ENCODE results near the gene PRKG2.

Gene PRKG2

DNA sequence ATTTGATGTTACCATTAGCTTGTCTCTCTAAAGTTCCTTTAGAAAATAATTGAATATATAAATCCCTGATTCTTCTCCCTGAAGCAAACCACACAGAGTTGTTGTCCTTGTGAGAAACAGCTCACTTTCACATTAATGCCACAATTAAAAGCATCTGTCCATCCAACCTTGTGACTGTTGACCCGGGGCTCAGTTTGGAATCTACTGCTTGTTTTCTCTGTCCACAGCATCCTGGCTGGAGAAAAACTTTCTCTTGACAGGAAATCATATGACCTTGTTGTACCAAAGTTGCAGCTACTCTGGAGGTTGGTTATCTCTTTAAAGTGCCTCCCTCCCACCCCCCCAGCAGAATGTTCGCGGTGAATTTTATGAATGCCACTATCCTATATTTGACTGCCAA, 3.1 kb downstream of the PRKG2 start:
- FAIRE-seq (no peak), DNase-seq (ENCODE audit: insufficient read length) (no peak)
- TF ChIP-seq POLR2AphosphoS5 (IDR thresholded peaks at IDR 0.05; ENCODE audit: low read depth, low read length): no peak
- no peak for TF ChIP-seq POLR2A (IDR thresholded peaks at IDR 0.05; ENCODE audit: low read depth, low read length)
- no peak for TF ChIP-seq TAF1 (IDR thresholded peaks at IDR 0.05; ENCODE audit: borderline replicate concordance, low read depth, low read length)

DNA sequence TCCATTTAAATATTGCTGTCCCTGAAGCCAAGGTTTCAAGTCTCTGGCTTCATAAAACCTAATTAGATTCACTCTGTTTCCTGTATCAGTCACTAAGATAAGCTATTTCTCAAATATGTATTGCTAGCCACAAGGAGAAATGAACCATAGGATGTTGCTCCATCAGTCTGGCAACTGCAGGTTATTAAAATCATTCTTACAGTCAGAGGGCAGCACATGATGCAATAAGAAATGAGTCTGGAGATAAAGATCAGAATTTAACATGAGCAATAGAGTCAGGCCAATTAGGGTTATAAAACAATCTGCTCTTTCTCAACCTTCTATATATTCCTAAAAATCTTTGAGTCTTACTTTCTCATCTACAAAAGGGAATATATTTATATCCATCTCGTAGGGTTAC, 7.2 kb downstream of the PRKG2 start:
- FAIRE-seq (no peak), DNase-seq (ENCODE audit: insufficient read length) (no peak)
- no peak for TF ChIP-seq POLR2AphosphoS5 (IDR thresholded peaks at IDR 0.05; ENCODE audit: low read depth, low read length)
- no peak for TF ChIP-seq TAF1 (IDR thresholded peaks at IDR 0.05; ENCODE audit: borderline replicate concordance, low read depth, low read length)
- no peak for TF ChIP-seq POLR2A (IDR thresholded peaks at IDR 0.05; ENCODE audit: low read depth, low read length)

- TF ChIP-seq POLR2AphosphoS5 (IDR thresholded peaks at IDR 0.05; ENCODE audit: low read depth, low read length) (no peak), POLR2A (IDR thresholded peaks at IDR 0.05; ENCODE audit: low read depth, low read length) (no peak), TAF1 (IDR thresholded peaks at IDR 0.05; ENCODE audit: borderline replicate concordance, low read depth, low read length) (no peak)
- DNase-seq (ENCODE audit: insufficient read length): no peak
- no peak for FAIRE-seq
Observed at GRCh38 chr4:81205302-81205701, 9.7 kb downstream of the PRKG2 start.

DNA sequence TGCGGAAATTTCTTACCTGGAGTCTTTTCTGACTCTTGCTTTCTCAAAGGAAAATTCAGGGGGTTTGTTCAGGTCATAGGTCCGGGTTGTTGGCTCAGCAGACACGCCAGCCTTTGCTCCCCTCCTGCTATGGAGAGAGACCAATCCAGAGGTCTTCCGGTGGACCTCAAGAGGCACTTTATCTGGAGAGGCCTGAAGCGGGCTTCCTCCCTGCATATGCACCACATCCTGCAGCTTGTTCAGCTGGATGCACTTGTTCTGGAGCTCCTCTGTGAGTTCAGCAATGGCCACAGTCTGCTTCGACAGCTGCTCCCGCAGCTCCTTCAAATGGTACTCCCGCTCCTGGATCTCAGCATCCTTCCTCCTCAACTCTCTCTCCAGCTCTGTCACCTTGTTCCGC, 10.5 kb downstream of the PRKG2 start:
- no peak for TF ChIP-seq TAF1 (IDR thresholded peaks at IDR 0.05; ENCODE audit: borderline replicate concordance, low read depth, low read length)
- TF ChIP-seq POLR2A (IDR thresholded peaks at IDR 0.05; ENCODE audit: low read depth, low read length): no peak
- TF ChIP-seq POLR2AphosphoS5 (IDR thresholded peaks at IDR 0.05; ENCODE audit: low read depth, low read length): no peak

DNA sequence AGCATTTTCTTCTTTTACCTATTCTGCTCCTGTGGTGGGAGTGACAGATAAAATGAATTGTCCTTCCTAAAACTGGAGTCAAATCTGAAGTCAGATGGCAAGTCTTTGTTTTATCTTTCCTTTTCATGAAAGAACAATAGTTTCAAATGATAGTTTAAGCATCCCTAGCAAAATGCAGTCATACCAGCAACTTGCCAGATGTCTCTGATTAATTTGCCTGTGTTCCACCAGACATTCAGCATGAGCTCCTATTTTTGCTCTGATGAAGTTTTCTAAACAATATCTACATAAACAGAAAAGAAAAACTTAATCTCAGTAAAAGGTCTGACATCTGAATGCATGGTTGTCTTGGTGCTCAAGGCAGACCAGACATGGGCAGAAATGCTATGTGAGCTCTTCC, 15.2 kb downstream of the PRKG2 start:
- TF ChIP-seq POLR2A (IDR thresholded peaks at IDR 0.05; ENCODE audit: low read depth, low read length) (no peak), POLR2AphosphoS5 (IDR thresholded peaks at IDR 0.05; ENCODE audit: low read depth, low read length) (no peak), TAF1 (IDR thresholded peaks at IDR 0.05; ENCODE audit: borderline replicate concordance, low read depth, low read length) (no peak)
- FAIRE-seq (no peak), DNase-seq (ENCODE audit: insufficient read length) (no peak)

More for the DNA sequence above, 10.5 kb downstream of the PRKG2 start:
- DNase-seq (ENCODE audit: insufficient read length) (no peak), FAIRE-seq (no peak)

DNA sequence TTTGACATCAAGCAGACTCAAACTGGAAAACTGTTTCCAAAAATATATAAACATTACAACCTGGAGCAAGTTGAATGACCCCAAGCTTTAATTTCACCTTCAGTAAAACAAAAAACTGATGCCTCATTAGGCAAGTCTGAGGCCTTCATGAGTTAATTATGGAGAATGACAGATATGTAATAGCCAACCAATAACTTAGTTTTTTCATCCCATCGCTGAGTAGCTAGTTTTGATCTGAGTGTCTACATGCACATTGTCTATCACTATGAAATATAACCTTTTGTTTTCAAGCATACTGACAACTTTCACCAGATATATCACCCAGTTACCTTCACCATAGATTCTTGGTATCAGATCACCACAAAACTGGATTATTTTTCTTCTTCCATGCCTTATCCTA, 16.4 kb downstream of the PRKG2 start:
- FAIRE-seq (no peak), DNase-seq (ENCODE audit: insufficient read length) (no peak)
- no peak for TF ChIP-seq POLR2AphosphoS5 (IDR thresholded peaks at IDR 0.05; ENCODE audit: low read depth, low read length)
- no peak for TF ChIP-seq TAF1 (IDR thresholded peaks at IDR 0.05; ENCODE audit: borderline replicate concordance, low read depth, low read length)
- no peak for TF ChIP-seq POLR2A (IDR thresholded peaks at IDR 0.05; ENCODE audit: low read depth, low read length)

- FAIRE-seq (no peak), DNase-seq (ENCODE audit: insufficient read length) (no peak)
- TF ChIP-seq POLR2AphosphoS5 (IDR thresholded peaks at IDR 0.05; ENCODE audit: low read depth, low read length): no peak
- TF ChIP-seq POLR2A (IDR thresholded peaks at IDR 0.05; ENCODE audit: low read depth, low read length): no peak
- TF ChIP-seq TAF1 (IDR thresholded peaks at IDR 0.05; ENCODE audit: borderline replicate concordance, low read depth, low read length): no peak
Observed at GRCh38 chr4:81197864-81198524, 17.0 kb downstream of the PRKG2 start.

DNA sequence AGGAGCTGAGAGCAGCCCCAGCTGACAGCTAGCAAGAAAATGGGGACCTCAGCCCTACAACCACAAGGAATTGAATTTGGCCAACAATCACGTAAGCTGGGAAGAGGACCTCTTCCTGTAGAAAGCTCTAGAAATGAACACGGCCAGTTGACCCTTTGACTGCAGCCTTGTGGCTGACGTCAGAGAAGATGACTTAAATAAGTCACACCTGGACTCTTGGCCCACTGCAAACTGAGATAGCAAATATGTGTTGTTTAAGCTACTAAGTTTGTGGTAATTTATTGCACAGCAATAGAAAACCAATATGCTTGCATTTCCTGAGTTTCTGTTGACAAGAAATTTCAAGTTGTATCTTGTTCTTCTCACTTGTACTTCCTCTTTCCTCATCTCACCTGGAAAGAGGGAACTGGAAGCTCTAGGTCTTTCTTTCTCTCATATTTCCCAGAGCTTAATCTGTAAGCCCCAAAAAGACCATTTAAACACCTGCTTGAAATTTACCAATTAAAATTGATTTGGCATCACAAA, 18.8 kb downstream of the PRKG2 start:
- DNase-seq (ENCODE audit: insufficient read length): no peak
- no peak for FAIRE-seq
- no peak for TF ChIP-seq POLR2AphosphoS5 (IDR thresholded peaks at IDR 0.05; ENCODE audit: low read depth, low read length)
- TF ChIP-seq POLR2A (IDR thresholded peaks at IDR 0.05; ENCODE audit: low read depth, low read length): no peak
- TF ChIP-seq TAF1 (IDR thresholded peaks at IDR 0.05; ENCODE audit: borderline replicate concordance, low read depth, low read length): no peak

- FAIRE-seq (no peak), DNase-seq (ENCODE audit: insufficient read length) (no peak)
- TF ChIP-seq POLR2AphosphoS5 (IDR thresholded peaks at IDR 0.05; ENCODE audit: low read depth, low read length) (no peak), TAF1 (IDR thresholded peaks at IDR 0.05; ENCODE audit: borderline replicate concordance, low read depth, low read length) (no peak), POLR2A (IDR thresholded peaks at IDR 0.05; ENCODE audit: low read depth, low read length) (no peak)
Observed at GRCh38 chr4:81195475-81195874, 19.5 kb downstream of the PRKG2 start.

DNA sequence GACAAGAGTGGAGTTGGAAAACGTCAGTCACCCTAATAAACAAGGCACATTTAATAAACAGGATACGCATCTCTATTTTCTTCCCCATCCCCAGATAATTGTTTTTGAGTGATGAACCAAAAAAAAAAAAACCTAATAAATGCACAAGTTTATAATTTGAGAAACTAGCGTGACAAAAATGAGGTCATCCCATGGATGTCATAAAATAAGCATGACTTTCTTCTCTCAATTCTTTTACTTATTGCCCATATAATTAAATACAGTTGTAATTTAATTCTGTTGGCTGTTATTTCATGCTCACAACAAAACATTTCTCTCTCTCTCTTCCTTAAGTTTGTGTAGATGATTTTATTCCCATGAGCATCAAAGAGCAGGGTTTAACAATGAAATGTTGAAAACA, 20.7 kb downstream of the PRKG2 start:
- TF ChIP-seq POLR2AphosphoS5 (IDR thresholded peaks at IDR 0.05; ENCODE audit: low read depth, low read length) (no peak), POLR2A (IDR thresholded peaks at IDR 0.05; ENCODE audit: low read depth, low read length) (no peak), TAF1 (IDR thresholded peaks at IDR 0.05; ENCODE audit: borderline replicate concordance, low read depth, low read length) (no peak)
- DNase-seq (ENCODE audit: insufficient read length): no peak
- FAIRE-seq: no peak

DNA sequence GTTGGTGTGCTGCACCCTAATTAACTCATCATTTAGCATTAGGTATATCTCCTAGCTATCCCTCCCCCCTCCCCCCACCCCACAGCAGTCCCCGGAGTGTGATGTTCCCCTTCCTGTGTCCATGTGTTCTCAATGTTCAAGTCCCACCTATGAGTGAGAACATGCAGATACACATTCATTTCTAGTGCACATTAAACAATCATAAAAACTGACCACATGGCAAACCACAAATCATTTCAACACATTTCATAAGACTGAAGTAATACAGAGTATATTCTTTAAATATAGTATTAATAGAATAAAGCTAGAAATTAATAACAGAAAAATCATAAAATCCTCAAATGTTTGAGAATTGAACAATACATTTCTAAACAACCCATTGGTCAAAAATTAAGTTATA, 34.1 kb downstream of the PRKG2 start:
- no peak for DNase-seq (ENCODE audit: insufficient read length)
- no peak for TF ChIP-seq POLR2A (IDR thresholded peaks at IDR 0.05; ENCODE audit: low read depth, low read length)
- FAIRE-seq: no peak

- DNase-seq (ENCODE audit: insufficient read length) (no peak), FAIRE-seq (no peak)
- no peak for TF ChIP-seq POLR2A (IDR thresholded peaks at IDR 0.05; ENCODE audit: low read depth, low read length)
- no peak for TF ChIP-seq TAF1 (IDR thresholded peaks at IDR 0.05; ENCODE audit: borderline replicate concordance, low read depth, low read length)
- TF ChIP-seq POLR2AphosphoS5 (IDR thresholded peaks at IDR 0.05; ENCODE audit: low read depth, low read length): no peak
Observed at GRCh38 chr4:81179326-81179725, 35.7 kb downstream of the PRKG2 start.

Data from GM12892 (cell line).